Effector memory CD8-positive, alpha-beta T cell (primary cell): ENCODE measurements around the gene IFIT2.
A peak's percentile ranks its signal among the peaks of the same experiment; 100 is the strongest.
"Not testable (repeated sequence)": the region's sequence is repeated elsewhere in the genome, so short reads cannot be mapped to it uniquely, and the experiment has no call there.

Experiments used
- ATAC-seq: fragments of 150-1000 bp; cut with Tn5 transposase; replicated peaks from 2 replicates; pipeline ENCODE4 v1.10.0; 2021; ENCODE audit warnings: mild to moderate bottlenecking, moderate library complexity
- DNase-seq, 3 experiments: peaks; one replicate each; pipeline ENCODE4 v3.0.0; 2021
- H3K27ac Mint-ChIP-seq, 2 donors: one replicate each; pipeline ENCODE4 v1.8.0; 2022; ENCODE audit warnings: mild to moderate bottlenecking in 2 of 2, mixed read lengths in 2 of 2, moderate library complexity in 2 of 2
- H3K27me3 Mint-ChIP-seq, 2 donors: one replicate each; pipeline ENCODE4 v1.8.0; 2022; ENCODE audit warnings: mixed read lengths in 2 of 2
- H3K36me3 Mint-ChIP-seq: one replicate; pipeline ENCODE4 v1.8.0; 2022; ENCODE audit warnings: mild to moderate bottlenecking, moderate library complexity, mixed read lengths; ENCODE audit not compliant: insufficient read depth
- H3K4me1 Mint-ChIP-seq, 2 donors: one replicate each; pipeline ENCODE4 v1.8.0; 2022; ENCODE audit warnings: low read depth in 2 of 2, mixed read lengths in 2 of 2
- H3K4me3 Mint-ChIP-seq, 2 donors: one replicate each; pipeline ENCODE4 v1.8.0; 2022; ENCODE audit warnings: mild to moderate bottlenecking in 2 of 2, mixed read lengths in 2 of 2, moderate library complexity in 2 of 2
- H3K9me3 Mint-ChIP-seq, 2 donors: one replicate each; pipeline ENCODE4 v1.8.0; 2022; ENCODE audit warnings: mixed read lengths in 2 of 2

Gene IFIT2

DNA sequence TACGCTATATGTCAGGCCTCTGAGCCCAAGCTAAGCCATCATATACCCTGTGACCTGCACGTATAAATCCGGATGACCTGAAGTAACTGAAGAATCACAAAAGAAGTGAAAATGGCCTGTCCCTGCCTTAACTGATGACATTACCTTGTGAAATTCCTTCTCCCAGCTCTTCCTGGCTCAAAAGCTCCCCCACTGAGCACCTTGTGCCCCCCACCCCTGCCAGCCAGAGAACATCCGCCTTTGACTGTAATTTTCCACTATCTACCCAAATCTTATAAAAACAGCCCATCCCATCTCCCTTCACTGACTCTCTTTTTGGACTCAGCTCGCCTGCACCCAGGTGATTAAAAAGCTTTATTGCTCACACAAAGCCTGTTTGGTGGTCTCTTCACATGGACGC, 17.1 kb upstream of the IFIT2 start:
- not testable (repeated sequence) for H3K4me3 Mint-ChIP-seq, H3K27ac Mint-ChIP-seq, ATAC-seq, H3K4me1 Mint-ChIP-seq, DNase-seq, H3K9me3 Mint-ChIP-seq, H3K36me3 Mint-ChIP-seq
- H3K27me3 Mint-ChIP-seq: peaks cover 0 to 16% of the 10 kb centered on the region in 2 donors

DNA sequence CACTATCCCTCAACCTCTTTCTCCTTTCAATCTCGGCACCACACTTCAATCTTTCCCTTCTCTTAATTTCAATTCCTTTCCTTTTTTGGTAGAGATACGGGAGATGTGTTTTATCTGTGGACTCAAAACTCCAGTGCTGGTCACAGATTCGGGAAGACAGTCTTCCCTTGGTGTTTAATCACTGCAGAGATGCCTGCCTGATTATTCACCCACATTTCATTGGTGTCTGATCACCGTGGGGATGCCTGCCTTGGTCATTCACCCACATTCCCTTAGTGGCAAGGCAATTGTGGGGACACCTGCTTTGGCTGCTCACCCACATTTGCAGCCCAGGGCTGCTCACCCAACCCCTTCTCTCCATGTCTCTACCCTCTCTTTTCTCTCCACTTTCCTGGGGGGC, 16.5 kb upstream of the IFIT2 start:
- not testable (repeated sequence) for H3K9me3 Mint-ChIP-seq, H3K36me3 Mint-ChIP-seq, H3K4me1 Mint-ChIP-seq, H3K4me3 Mint-ChIP-seq, DNase-seq, ATAC-seq, H3K27ac Mint-ChIP-seq
- peaks cover 0 to 16% of the 10 kb centered on the region in 2 donors for H3K27me3 Mint-ChIP-seq

DNA sequence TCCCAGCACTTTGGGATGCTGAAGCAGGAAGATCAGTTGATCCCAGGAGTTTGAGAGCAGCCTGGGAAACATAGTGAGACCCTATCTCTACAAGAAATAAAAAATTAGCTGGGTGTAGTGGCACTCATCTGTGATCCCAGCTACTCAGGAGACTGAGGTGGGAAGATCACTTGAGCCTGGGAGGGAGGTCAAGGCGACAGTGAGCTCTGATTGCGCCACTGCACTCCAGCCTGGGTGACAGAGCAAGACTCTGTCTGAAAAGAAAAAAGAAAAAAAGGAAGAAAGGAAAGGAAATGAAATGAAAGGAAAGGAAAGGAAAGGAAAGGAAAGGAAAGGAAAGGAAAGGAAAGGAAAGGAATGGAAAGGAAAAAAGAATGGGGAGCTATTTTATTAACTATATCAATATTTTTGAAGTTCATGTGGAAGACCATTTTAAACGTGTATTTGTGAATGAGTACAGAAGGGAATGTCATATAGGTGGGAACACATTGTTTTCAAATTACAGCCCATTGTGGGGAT, 7.1 kb upstream of the IFIT2 start:
- H3K27ac Mint-ChIP-seq: peak overlapping the region in 1 of 2 donors; percentile 13
- no peak overlapping the region for H3K4me3 Mint-ChIP-seq
- H3K27me3 Mint-ChIP-seq: no peaks in the 10 kb centered on the region
- DNase-seq (no peak), ATAC-seq (no peak)
- H3K9me3 Mint-ChIP-seq: no peaks in the 10 kb centered on the region
- H3K36me3 Mint-ChIP-seq: peaks cover 4% of the 10 kb centered on the region
- H3K4me1 Mint-ChIP-seq: peaks cover 0 to 2% of the 10 kb centered on the region in 2 donors

DNA sequence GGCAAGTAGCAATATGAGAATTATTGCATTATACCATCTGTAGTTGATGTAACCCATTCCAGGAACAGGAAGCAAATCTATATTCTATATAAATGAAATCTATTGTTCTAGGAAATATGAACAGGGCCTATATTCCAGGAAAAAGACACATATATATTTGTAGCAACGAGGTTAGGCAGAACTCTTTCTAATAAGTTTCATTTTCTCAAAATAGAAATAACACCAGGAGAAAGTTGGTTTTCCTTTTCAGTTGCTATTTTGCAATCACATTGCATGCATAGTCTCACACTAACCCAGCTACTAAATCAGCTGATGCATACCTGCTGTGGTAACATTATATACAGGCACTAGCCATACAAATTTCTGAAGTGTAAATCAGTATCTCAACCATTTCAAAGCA, 6.2 kb upstream of the IFIT2 start:
- no peaks in the 10 kb centered on the region for H3K27me3 Mint-ChIP-seq
- ATAC-seq: peak; percentile 27
- no peak overlapping the region for H3K4me3 Mint-ChIP-seq
- H3K27ac Mint-ChIP-seq: no peak overlapping the region
- no peak for DNase-seq
- H3K36me3 Mint-ChIP-seq: peaks cover 4% of the 10 kb centered on the region
- H3K4me1 Mint-ChIP-seq: peaks cover 0 to 2% of the 10 kb centered on the region in 2 donors
- no peaks in the 10 kb centered on the region for H3K9me3 Mint-ChIP-seq

DNA sequence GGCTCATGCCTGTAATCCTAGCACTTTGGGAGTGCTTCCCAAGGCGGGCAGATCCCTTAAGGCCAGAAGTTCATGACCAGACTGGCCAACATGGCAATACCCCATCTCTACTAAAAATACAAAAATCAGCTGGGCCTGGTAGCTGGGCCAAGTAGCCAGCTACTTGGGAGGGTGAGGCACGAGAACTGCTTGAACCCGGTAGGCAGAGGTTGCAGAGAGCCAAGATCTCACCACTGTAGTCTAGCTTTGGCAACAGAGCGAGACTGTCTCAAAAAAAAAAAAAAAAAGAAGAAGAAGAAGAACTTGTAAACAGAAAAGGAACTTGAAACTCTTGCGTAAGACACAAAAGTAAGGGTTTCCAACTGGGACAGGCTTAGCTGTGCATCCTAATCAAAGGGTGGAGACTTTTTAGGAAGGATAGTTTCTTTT, 5.6 kb upstream of the IFIT2 start:
- Mint-ChIP-seq H3K4me1 (peaks cover 5% of the 10 kb centered on the region in 2 donors), H3K27me3 (no peaks in the 10 kb centered on the region), H3K4me3 (no peak overlapping the region), H3K9me3 (no peaks in the 10 kb centered on the region), H3K36me3 (peaks cover 4% of the 10 kb centered on the region), H3K27ac (no peak overlapping the region)
- ATAC-seq (no peak), DNase-seq (no peak)

DNA sequence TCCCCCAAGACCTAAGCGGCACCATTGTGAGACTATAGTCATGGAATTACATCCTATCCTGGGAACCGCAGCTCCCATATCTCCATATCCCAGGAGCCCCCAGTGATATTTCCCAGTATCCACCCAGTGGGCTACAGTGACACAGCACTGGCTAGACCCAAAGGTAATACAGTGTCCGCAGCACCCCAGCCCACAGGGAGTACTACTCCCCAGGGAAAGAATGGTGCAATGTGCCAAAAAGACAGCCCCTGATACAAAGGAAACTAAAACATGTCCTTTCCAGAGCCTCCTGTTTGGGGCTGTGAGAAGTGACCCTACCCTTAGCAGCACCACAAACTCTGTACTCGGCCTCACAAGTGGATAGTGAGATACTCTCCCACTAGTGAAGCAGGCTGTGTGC, 4.5 kb upstream of the IFIT2 start:
- Mint-ChIP-seq H3K4me1 (peaks cover 11 to 14% of the 10 kb centered on the region in 2 donors), H3K27ac (no peak overlapping the region), H3K4me3 (no peak overlapping the region), H3K9me3 (no peaks in the 10 kb centered on the region), H3K36me3 (peaks cover 10% of the 10 kb centered on the region), H3K27me3 (no peaks in the 10 kb centered on the region)
- no peak for ATAC-seq
- DNase-seq: no peak

DNA sequence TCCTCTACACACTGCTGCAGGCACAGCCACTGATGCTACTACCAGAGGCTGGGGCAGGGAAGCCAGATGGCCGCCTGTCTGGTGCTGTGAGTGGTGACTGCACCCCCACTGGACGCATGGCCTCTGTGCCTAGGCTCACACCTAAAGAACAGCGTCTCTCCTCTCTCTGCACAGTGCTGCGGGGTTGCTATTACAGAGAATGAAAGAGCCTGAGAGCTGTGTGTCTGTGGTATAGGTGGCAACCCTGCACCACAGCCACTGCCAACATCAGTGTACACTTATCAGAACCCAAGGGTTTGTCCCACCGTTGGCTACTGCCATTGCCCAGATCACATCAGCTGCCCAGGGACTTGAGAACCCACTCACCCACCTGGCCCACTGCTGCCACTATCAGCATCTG, 4.1 kb upstream of the IFIT2 start:
- DNase-seq: no peak
- Mint-ChIP-seq H3K4me3 (no peak overlapping the region), H3K9me3 (no peaks in the 10 kb centered on the region), H3K27me3 (no peaks in the 10 kb centered on the region), H3K36me3 (peaks cover 10% of the 10 kb centered on the region), H3K4me1 (peaks cover 15 to 18% of the 10 kb centered on the region in 2 donors), H3K27ac (no peak overlapping the region)
- ATAC-seq: no peak

DNA sequence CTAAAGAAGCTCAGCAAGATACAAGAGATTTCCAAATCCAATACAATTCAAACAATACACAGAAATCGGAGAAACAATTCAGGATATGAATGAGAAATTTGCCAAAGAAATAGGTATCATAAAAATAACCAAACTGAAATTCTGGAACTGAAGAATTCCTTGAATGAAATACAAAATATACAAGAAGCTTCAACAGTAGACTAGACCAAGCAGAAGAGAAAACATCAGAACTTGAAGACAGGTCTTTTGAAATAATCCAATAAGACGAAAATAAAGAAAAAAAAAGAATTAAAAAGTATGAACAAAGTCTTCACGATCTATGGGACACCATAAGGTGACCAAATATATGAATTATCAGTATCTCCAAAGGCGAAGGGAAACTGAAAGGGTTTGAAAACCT, 2.8 kb upstream of the IFIT2 start:
- DNase-seq: no peak
- Mint-ChIP-seq H3K27me3 (no peaks in the 10 kb centered on the region), H3K4me3 (no peak overlapping the region), H3K9me3 (no peaks in the 10 kb centered on the region), H3K36me3 (peaks cover 17% of the 10 kb centered on the region), H3K27ac (peak overlapping the region in 1 of 2 donors; percentile 100), H3K4me1 (peaks cover 26 to 31% of the 10 kb centered on the region in 2 donors)
- ATAC-seq: no peak

DNA sequence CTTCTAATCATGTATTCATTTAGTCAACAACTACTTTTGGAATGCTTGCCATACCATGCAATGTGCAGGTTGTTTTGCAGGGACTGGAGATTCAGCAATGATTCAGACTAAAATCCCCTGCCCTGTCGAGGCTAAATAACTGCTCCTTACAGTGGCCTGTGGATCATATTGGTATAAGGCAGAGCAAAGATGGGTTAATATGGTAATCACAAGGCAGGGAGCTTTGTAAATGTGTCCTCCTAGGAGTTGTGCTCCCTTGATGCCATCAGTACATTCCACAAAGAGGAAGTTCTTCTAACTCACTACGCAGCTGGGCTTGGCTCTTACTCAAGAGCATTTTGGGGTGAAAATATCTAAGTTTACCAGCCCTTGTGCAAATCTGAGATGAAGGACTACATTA, 614 bp upstream of the IFIT2 start:
- no peaks in the 10 kb centered on the region for H3K27me3 Mint-ChIP-seq
- peak overlapping the region; percentile 96 to 100 for H3K27ac Mint-ChIP-seq
- H3K9me3 Mint-ChIP-seq: no peaks in the 10 kb centered on the region
- no peak for DNase-seq
- H3K4me1 Mint-ChIP-seq: peaks cover 29 to 41% of the 10 kb centered on the region in 2 donors
- peaks cover 26% of the 10 kb centered on the region for H3K36me3 Mint-ChIP-seq
- ATAC-seq: peak; percentile 36
- H3K4me3 Mint-ChIP-seq: peak overlapping the region; percentile 87 to 96

DNA sequence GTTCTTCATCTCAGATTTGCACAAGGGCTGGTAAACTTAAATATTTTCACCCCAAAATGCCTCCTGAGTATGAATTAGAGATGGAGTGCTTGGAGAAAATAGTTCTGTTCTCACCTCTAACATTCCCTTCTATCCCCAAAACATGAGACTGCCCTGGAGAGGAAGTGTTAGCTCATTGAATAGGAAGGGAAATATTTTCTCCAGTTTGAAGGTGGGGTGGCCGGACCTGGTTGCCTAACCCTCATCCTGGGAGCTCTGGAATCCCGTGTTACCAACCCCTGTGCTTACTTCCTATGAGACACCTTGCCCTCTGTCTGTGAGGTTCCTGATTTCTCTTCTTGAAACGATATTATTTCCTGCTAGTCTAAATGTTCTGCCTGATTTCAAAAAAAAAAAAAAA, 779 bp downstream of the IFIT2 start:
- H3K4me1 Mint-ChIP-seq: peaks cover 29 to 46% of the 10 kb centered on the region in 2 donors
- ATAC-seq: no peak
- H3K9me3 Mint-ChIP-seq: no peaks in the 10 kb centered on the region
- H3K4me3 Mint-ChIP-seq: peak overlapping the region; percentile 87 to 96
- no peaks in the 10 kb centered on the region for H3K27me3 Mint-ChIP-seq
- peak overlapping the region; percentile 96 to 100 for H3K27ac Mint-ChIP-seq
- H3K36me3 Mint-ChIP-seq: peaks cover 36% of the 10 kb centered on the region
- DNase-seq: no peak

DNA sequence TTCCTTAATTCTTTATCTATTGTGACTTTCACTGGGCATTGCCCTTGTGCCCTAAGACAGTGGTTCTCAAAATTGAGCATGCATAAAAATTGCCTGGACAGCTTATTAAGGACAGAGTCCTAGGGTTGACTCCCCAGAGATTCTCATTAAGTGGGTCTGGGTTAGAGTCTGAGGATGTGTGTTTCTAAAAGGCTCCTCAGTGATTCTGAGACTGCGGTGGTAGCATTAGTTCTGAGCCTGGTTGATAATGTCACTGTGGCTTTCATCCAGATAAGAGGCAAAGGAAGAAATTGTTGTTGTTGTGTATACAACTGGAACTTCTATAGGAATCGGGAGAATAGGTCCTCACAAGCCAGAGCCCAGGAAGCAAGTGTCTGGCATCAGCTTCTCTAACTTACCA, 1.3 kb downstream of the IFIT2 start:
- Mint-ChIP-seq H3K27ac (peak overlapping the region; percentile 96 to 100), H3K4me1 (peaks cover 29 to 46% of the 10 kb centered on the region in 2 donors), H3K9me3 (no peaks in the 10 kb centered on the region), H3K4me3 (peak overlapping the region; percentile 87 to 96), H3K36me3 (peaks cover 36% of the 10 kb centered on the region), H3K27me3 (no peaks in the 10 kb centered on the region)
- ATAC-seq (no peak), DNase-seq (no peak)

DNA sequence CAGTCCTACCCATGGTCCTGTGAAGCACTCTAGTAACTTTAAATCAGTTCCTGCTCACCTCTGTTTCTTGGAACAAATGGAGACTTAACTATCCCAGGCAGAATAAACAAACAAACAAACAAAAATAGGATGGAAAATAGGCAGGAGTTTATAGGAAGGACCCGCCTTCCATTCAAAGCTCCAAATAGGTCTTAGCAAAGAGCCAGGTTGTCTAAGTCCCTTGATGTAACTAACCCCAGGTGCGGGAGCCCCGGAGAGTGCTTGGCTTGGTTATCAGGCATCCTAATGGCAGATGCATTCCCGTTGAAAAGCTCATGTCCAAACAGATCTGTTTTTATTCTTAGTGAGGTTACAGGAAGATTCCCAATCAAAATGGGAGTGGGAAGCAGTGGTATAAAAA, 2.2 kb downstream of the IFIT2 start:
- H3K4me3 Mint-ChIP-seq: peak overlapping the region; percentile 87 to 96
- peak overlapping the region; percentile 96 to 100 for H3K27ac Mint-ChIP-seq
- no peaks in the 10 kb centered on the region for H3K9me3 Mint-ChIP-seq
- DNase-seq (no peak), ATAC-seq (no peak)
- H3K4me1 Mint-ChIP-seq: peaks cover 29 to 46% of the 10 kb centered on the region in 2 donors
- H3K36me3 Mint-ChIP-seq: peaks cover 42% of the 10 kb centered on the region
- no peaks in the 10 kb centered on the region for H3K27me3 Mint-ChIP-seq

DNA sequence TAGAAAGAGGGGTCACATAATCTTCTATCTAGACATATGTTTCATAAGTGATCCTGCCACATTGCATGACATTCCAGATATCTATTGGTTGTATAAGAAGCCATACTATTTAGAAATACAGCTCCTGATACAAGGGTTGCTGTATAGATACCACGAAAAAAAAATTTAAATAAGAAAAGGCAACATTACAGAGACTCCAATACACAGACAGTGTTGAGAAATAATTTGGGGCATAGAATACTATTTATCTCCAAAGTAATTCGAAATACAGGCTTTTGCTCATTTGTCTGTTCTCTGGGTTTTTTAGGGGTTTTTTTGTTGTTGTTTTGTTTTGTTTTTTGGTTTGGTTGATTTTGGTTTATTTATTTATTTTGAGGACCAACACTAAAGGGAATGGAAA, 2.6 kb downstream of the IFIT2 start:
- ATAC-seq: no peak
- DNase-seq: no peak
- Mint-ChIP-seq H3K27me3 (no peaks in the 10 kb centered on the region), H3K36me3 (peaks cover 44% of the 10 kb centered on the region), H3K27ac (peak overlapping the region in 1 of 2 donors; percentile 100), H3K9me3 (no peaks in the 10 kb centered on the region), H3K4me1 (peaks cover 29 to 46% of the 10 kb centered on the region in 2 donors), H3K4me3 (peak overlapping the region in 1 of 2 donors; percentile 96)

DNA sequence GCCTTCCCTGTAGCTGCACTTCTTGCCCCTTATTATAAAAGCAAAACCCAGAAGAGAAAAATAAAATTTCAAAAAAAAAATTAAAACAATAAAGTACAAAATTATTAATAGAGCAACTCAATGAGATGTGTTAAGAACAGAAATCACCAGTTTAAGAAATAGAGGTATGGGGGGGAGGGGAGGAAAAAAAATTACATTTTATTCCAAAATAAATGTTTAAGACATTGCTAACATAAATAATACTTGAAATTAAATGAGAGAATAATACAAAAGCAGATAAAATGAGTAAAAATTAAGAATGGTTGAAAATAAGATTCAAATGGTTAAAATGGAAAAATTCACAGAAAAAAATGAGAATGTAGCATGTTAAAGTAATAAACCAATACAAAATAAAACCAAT, 3.1 kb downstream of the IFIT2 start:
- Mint-ChIP-seq H3K4me3 (peak overlapping the region in 1 of 2 donors; percentile 96), H3K27ac (peak overlapping the region; percentile 9 to 100), H3K27me3 (no peaks in the 10 kb centered on the region), H3K9me3 (no peaks in the 10 kb centered on the region), H3K36me3 (peaks cover 46% of the 10 kb centered on the region), H3K4me1 (peaks cover 29 to 46% of the 10 kb centered on the region in 2 donors)
- ATAC-seq (no peak), DNase-seq (no peak)
